HCT116 (cell line): ENCODE results near the gene NPB. TPM values are rescaled to one million over a fixed set of nuclear protein-coding genes. Genes with fewer than 3 reads are reported as not detected.

ENCODE experiments used
- ATAC-seq: fragments of 200-7000 bp; cut with Tn5 transposase; 2 replicates; pipeline ENCODE4 v1.9.1; 2020; ENCODE audit warnings: mild to moderate bottlenecking, moderate library complexity
- BruUV-seq: library from RNA; stranded (reverse); fragments of 400-500 nt; replicated peaks from 2 replicates; lab custom pipeline; 2021; lab: Mats Ljungman, UMichigan
- CTCF ChIA-PET: fragments of 300-600 bp; sonication (Branson Sonifier 250); formaldehyde crosslinking; loops from one replicate; lab custom pipeline; 2021; ENCODE audit warnings: antibody characterized with exemption; lab: Charles Lee
- POLR2A ChIA-PET: fragments of 300-600, 350-600 bp; sonication (Branson Sonifier 250); formaldehyde crosslinking; loops from one replicate; lab custom pipeline; 2021; ENCODE audit warnings: antibody characterized with exemption; lab: Charles Lee
- RAD21 ChIA-PET, 2 experiments: fragments of 300-600 bp; sonication (Branson Sonifier 250); formaldehyde crosslinking; loops; one replicate each; lab custom pipeline; 2023; ENCODE audit warnings: low total read pairs in 2 of 2; ENCODE audit not compliant: uncharacterized antibody in 2 of 2, unreplicated experiment in 2 of 2, low non-redundant PET in 1 of 2; lab: Charles Lee
- DNase-seq: peaks from one replicate; pipeline ENCODE4 v3.0.0-alpha.2; 2010; ENCODE audit warnings: low read depth, low spot score
- H2AFZ ChIP-seq: fragments of 200-600 bp; shearing (Covaris generic), sonication (generic); 2 replicates; pipeline ENCODE4 v1.6.1; 2017; ENCODE audit warnings: low read depth, mixed run types, mixed read lengths, antibody characterized with exemption, low read length; ENCODE audit not compliant: poor library complexity, severe bottlenecking
- H3K27ac ChIP-seq: 2 replicates; pipeline ENCODE4 v1.5.1; 2012; ENCODE audit warnings: low read depth, low read length
- H3K27me3 ChIP-seq: fragments of 200-600 bp; sonication (generic); 2 replicates; pipeline ENCODE4 v1.6.1; 2016; ENCODE audit warnings: mixed run types, low read length, mixed read lengths; ENCODE audit not compliant: insufficient read depth
- H3K36me3 ChIP-seq, 2 experiments: fragments of 200-500 bp in 1 of 2; fragments of 200-600 bp in 1 of 2; sonication (Bioruptor generic) in 1 of 2; sonication (generic) in 1 of 2; 2 replicates each; pipeline versions ENCODE4 v1.5.1 to v1.6.1; 2014 to 2016; ENCODE audit warnings: low read length in 2 of 2, inconsistent platforms in 1 of 2, mixed read lengths in 1 of 2, mixed run types in 1 of 2; ENCODE audit not compliant: insufficient read depth in 2 of 2, control insufficient read depth in 1 of 2
- H3K4me1 ChIP-seq, 2 experiments: fragments of 200-600 bp in 1 of 2; sonication (generic) in 1 of 2; 2 replicates each; pipeline versions ENCODE4 v1.5.1 to v1.6.1; 2012 to 2017; ENCODE audit warnings: low read length in 2 of 2, inconsistent platforms in 1 of 2, mild to moderate bottlenecking in 1 of 2, mixed read lengths in 1 of 2, mixed run types in 1 of 2, moderate library complexity in 1 of 2; ENCODE audit not compliant: insufficient read depth in 2 of 2, control insufficient read depth in 1 of 2
- H3K4me2 ChIP-seq: fragments of 200-600 bp; sonication (generic); 2 replicates; pipeline ENCODE4 v1.6.1; 2017; ENCODE audit warnings: mixed run types, low read length, mixed read lengths
- H3K4me3 ChIP-seq, 2 experiments: fragments of 200-600 bp in 1 of 2; sonication (generic) in 1 of 2; replicated peaks in 1 of 2; 2 replicates each; pipeline ENCODE4 v1.5.1; 2011 to 2016; ENCODE audit warnings: low read length in 2 of 2, control low read depth in 1 of 2, low read depth in 1 of 2, mild to moderate bottlenecking in 1 of 2, mixed read lengths in 1 of 2, mixed run types in 1 of 2
- H3K79me2 ChIP-seq: fragments of 200-600 bp; sonication (generic); 2 replicates; pipeline ENCODE4 v1.6.1; 2017; ENCODE audit warnings: mild to moderate bottlenecking, mixed run types, low read length, moderate library complexity, mixed read lengths; ENCODE audit not compliant: insufficient read depth
- H3K9ac ChIP-seq: fragments of 200-600 bp; sonication (generic); 2 replicates; pipeline ENCODE4 v1.6.1; 2016; ENCODE audit warnings: low read length, mixed read lengths
- H3K9me2 ChIP-seq: fragments of 200-600 bp; sonication (generic), shearing (Covaris generic); 2 replicates; pipeline ENCODE4 v1.6.1; 2017; ENCODE audit warnings: mixed run types, mild to moderate bottlenecking, moderate library complexity; ENCODE audit not compliant: insufficient read depth
- H3K9me3 ChIP-seq, 2 experiments: fragments of 200-500 bp in 1 of 2; fragments of 200-600 bp in 1 of 2; sonication (Bioruptor generic) in 1 of 2; sonication (generic) in 1 of 2; 2 replicates each; pipeline ENCODE4 v1.6.1; 2014 to 2017; ENCODE audit warnings: low read length in 2 of 2, mixed read lengths in 2 of 2, inconsistent platforms in 1 of 2, low read depth in 1 of 2, mild to moderate bottlenecking in 1 of 2, mixed run types in 1 of 2, moderate library complexity in 1 of 2; ENCODE audit not compliant: control insufficient read depth in 1 of 2, insufficient read depth in 1 of 2
- H4K20me1 ChIP-seq: fragments of 200-600 bp; sonication (generic), shearing (Covaris generic); 2 replicates; pipeline ENCODE4 v1.6.1; 2017; ENCODE audit warnings: mixed run types, mild to moderate bottlenecking, moderate library complexity; ENCODE audit not compliant: insufficient read depth
- ATF3 ChIP-seq: IDR thresholded peaks from 2 replicates; pipeline ENCODE4 v1.6.1; 2012
- CEBPB ChIP-seq: IDR thresholded peaks from 2 replicates; pipeline ENCODE4 v1.6.1; 2012; ENCODE audit warnings: low read depth
- ELF1 ChIP-seq: IDR thresholded peaks from 2 replicates; pipeline ENCODE4 v1.6.1; 2012; ENCODE audit warnings: low read depth, borderline replicate concordance
- JUND ChIP-seq: IDR thresholded peaks from 2 replicates; pipeline ENCODE4 v1.6.1; 2012
- MAX ChIP-seq: IDR thresholded peaks from 2 replicates; pipeline ENCODE4 v1.6.1; 2012
- POLR2A ChIP-seq: IDR thresholded peaks from 2 replicates; pipeline ENCODE4 v1.7.0; 2011; ENCODE audit warnings: borderline replicate concordance; ENCODE audit not compliant: insufficient read depth, insufficient read length; ENCODE audit errors: extremely low read depth
- POLR2AphosphoS5 ChIP-seq: IDR thresholded peaks from 2 replicates; pipeline ENCODE4 v1.6.1; 2011; ENCODE audit warnings: mild to moderate bottlenecking, low read depth, low read length, moderate library complexity
- SIN3A ChIP-seq: IDR thresholded peaks from 2 replicates; pipeline ENCODE4 v1.6.1; 2012; ENCODE audit warnings: low read depth
- SRF ChIP-seq: IDR thresholded peaks from 2 replicates; pipeline ENCODE4 v1.6.1; 2012; ENCODE audit warnings: low read depth
- YY1 ChIP-seq: IDR thresholded peaks from 2 replicates; pipeline ENCODE4 v1.6.1; 2011; ENCODE audit warnings: low read length, low read depth, moderate library complexity, mild to moderate bottlenecking; ENCODE audit not compliant: insufficient replicate concordance; ENCODE audit errors: extremely low read depth
- ZBTB33 ChIP-seq: IDR thresholded peaks from 2 replicates; pipeline ENCODE4 v1.6.1; 2011; ENCODE audit warnings: mild to moderate bottlenecking, low read length, moderate library complexity; ENCODE audit not compliant: insufficient replicate concordance; ENCODE audit errors: extremely low read depth
- ZFX ChIP-seq: fragments of 450-650 bp; IDR thresholded peaks from 2 replicates; pipeline ENCODE4 v1.6.1; 2017
- intact Hi-C: fragments of 100-400 bp; cut with micrococcal nuclease; formaldehyde crosslinking; loops from 2 replicates; pipeline ENCODE4 v1.10.0; 2022
- total RNA-seq: library from RNA; stranded (reverse); gene quantifications from one replicate; pipeline ENCODE4 v1.2.1, GENCODE V29; 2021; ENCODE audit not compliant: unreplicated experiment
- TF ChIP-seq, protein P1 (sequence below), 3 experiments: fragments of 200-600 bp in 1 of 3; sonication (generic) in 1 of 3; IDR thresholded peaks in 2 of 3; conservative IDR thresholded peaks in 1 of 3; 2 replicates each; pipeline ENCODE4 v1.5.1; 2012 to 2017; ENCODE audit warnings: low read depth in 2 of 3, low read length in 2 of 3, antibody characterized with exemption in 1 of 3, borderline replicate concordance in 1 of 3, control low read depth in 1 of 3, mild to moderate bottlenecking in 1 of 3, mixed read lengths in 1 of 3, mixed run types in 1 of 3, moderate library complexity in 1 of 3; ENCODE audit not compliant: insufficient read depth in 1 of 3

NPB gene
- total RNA-seq, 1 experiment from 2014 or later, result 1.2 TPM

- Histone ChIP-seq H3K9ac (peak overlapping the region; percentile 81), H4K20me1 (no peaks in the 10 kb centered on the region), H3K4me1 (peaks cover 28 to 42% of the 10 kb centered on the region in 2 experiments), H3K27me3 (no peaks in the 10 kb centered on the region), H3K9me2 (no peaks in the 10 kb centered on the region), H3K4me2 (peak overlapping the region; percentile 98), H3K27ac (peak overlapping the region; percentile 72), H3K79me2 (peaks cover 22% of the 10 kb centered on the region), H3K36me3 (peaks cover 20 to 38% of the 10 kb centered on the region in 2 experiments), H2AFZ (no peak overlapping the region), H3K4me3 (peak overlapping the region; percentile 85 to 94), H3K9me3 (no peaks in the 10 kb centered on the region)
- ChIA-PET RAD21 (no interaction called here), CTCF (interaction anchor here (0.5 to 1.2 kb wide), 3 partner anchors 14 to 112 kb away, joined by 3 to 5 read pairs (median 4); partner anchors contain the start of genes CENPX and LRRC45), POLR2A (no interaction called here)
- intact Hi-C loops, result loop anchor here (1.0 to 5.0 kb wide), 2 partner anchors 20 to 111 kb away; partner anchors contain the start of genes ALYREF, ANAPC11, CENPX and LRRC45
- peak; percentile 16 for ATAC-seq
- TF ChIP-seq ZFX (peak; percentile 74; the same call in 1 of the 2 replicates), ZBTB33 (no peak), SIN3A (peak; percentile 50; the same call in 1 of the 2 replicates)
- no TSS peak for BruUV-seq
- no peak for DNase-seq
Measured at GRCh38 chr17:81910840-81911276, 8.8 kb downstream of the NPB start.

- Histone ChIP-seq H2AFZ (no peak within 1 kb of the TSS), H3K27ac (peak within 1 kb of the TSS; percentile 72), H3K9ac (peak within 1 kb of the TSS; percentile 81), H4K20me1 (no peaks in the 10 kb centered on the region), H3K36me3 (peaks cover 21 to 42% of the 10 kb centered on the region in 2 experiments), H3K4me1 (peaks cover 34 to 47% of the 10 kb centered on the region in 2 experiments), H3K9me3 (no peaks in the 10 kb centered on the region), H3K4me2 (peak within 1 kb of the TSS; percentile 98), H3K4me3 (peak within 1 kb of the TSS; percentile 85 to 94), H3K27me3 (no peaks in the 10 kb centered on the region), H3K9me2 (no peaks in the 10 kb centered on the region), H3K79me2 (peaks cover 27% of the 10 kb centered on the region)
- intact Hi-C loops, result loop anchor here (1.0 to 5.0 kb wide), 2 partner anchors 20 to 111 kb away; partner anchors contain the start of genes ALYREF, ANAPC11, CENPX and LRRC45
- POLR2A ChIA-PET, result no interaction called here
- no TSS peak for BruUV-seq
- CTCF ChIA-PET, result interaction anchor here (0.5 to 1.2 kb wide), 3 partner anchors 15 to 112 kb away, joined by 3 to 5 read pairs (median 4); partner anchors contain the start of genes CENPX and LRRC45
- no peak for TF ChIP-seq POLR2A
- TF ChIP-seq ATF3, result no peak
- TF ChIP-seq SRF, result no peak
- TF ChIP-seq ELF1, result no peak
- TF ChIP-seq MAX, result 0 out of 2 replicates have a peak, but pooled peaks have one; percentile 67
- TF ChIP-seq ZFX, result peak; percentile 4; the same call in 1 of the 2 replicates
- TF ChIP-seq CEBPB, result no peak
- no peak for TF ChIP-seq JUND
- peak; percentile 62; the same call in 1 of the 2 replicates for TF ChIP-seq SIN3A
- TF ChIP-seq, protein P1, sequence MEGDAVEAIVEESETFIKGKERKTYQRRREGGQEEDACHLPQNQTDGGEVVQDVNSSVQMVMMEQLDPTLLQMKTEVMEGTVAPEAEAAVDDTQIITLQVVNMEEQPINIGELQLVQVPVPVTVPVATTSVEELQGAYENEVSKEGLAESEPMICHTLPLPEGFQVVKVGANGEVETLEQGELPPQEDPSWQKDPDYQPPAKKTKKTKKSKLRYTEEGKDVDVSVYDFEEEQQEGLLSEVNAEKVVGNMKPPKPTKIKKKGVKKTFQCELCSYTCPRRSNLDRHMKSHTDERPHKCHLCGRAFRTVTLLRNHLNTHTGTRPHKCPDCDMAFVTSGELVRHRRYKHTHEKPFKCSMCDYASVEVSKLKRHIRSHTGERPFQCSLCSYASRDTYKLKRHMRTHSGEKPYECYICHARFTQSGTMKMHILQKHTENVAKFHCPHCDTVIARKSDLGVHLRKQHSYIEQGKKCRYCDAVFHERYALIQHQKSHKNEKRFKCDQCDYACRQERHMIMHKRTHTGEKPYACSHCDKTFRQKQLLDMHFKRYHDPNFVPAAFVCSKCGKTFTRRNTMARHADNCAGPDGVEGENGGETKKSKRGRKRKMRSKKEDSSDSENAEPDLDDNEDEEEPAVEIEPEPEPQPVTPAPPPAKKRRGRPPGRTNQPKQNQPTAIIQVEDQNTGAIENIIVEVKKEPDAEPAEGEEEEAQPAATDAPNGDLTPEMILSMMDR (IDR thresholded peaks at IDR 0.05 in 2 of 3, conservative IDR thresholded peaks at IDR 0.05 in 1 of 3; ENCODE audit: borderline replicate concordance in 1 of 3, insufficient read depth in 1 of 3, low read depth in 2 of 3, low read length in 2 of 3), result peak in 2 of 3 experiments; percentile 39 to 51; a peak in 4 of 6 replicates
- no peak for TF ChIP-seq YY1
- peak; percentile 72 for TF ChIP-seq POLR2AphosphoS5
- RAD21 ChIA-PET, result no interaction called here
- peak; percentile 90 for DNase-seq
- ATAC-seq, result peak; percentile 88
Measured at GRCh38 chr17:81911277-81911961, 9.4 kb downstream of the NPB start, which contains the start of gene PCYT2. Gene PCYT2 (minus strand): TSS chr17:81911399. CDS start chr17:81911355, 44 bp downstream.
